ENCODE results near the gene PTPN18. TPM values are rescaled to one million over a fixed set of nuclear protein-coding genes. Genes with fewer than 3 reads are reported as not detected.

PTPN18 gene
- total RNA-seq, 1 donor from 2014 or later: 10.4 TPM

GRCh38 chr2:130387804-130388203 lies 31.9 kb downstream of the PTPN18 start:
- H3K4me1 ChIP-seq (ENCODE audit: insufficient read depth, low read length): peaks cover 5% of the 10 kb centered on the region
- H2AFZ ChIP-seq (ENCODE audit: low read depth, low read length): no peak overlapping the region
- H3K4me2 ChIP-seq (ENCODE audit: low read length): no peak overlapping the region
- DNase-seq (ENCODE audit: low read depth): no peak
- FAIRE-seq: no peak
- H3K9ac ChIP-seq (ENCODE audit: low read length): no peak overlapping the region
- no peaks in the 10 kb centered on the region for H3K36me3 ChIP-seq (ENCODE audit: insufficient read depth, low read length)
- no peak for TF ChIP-seq EZH2 (IDR thresholded peaks at IDR 0.05; ENCODE audit: insufficient read depth, low read length)
- TF ChIP-seq CTCF (IDR thresholded peaks at IDR 0.05; ENCODE audit: insufficient read depth, low read depth, low read length): no peak
- H3K4me3 ChIP-seq (ENCODE audit: insufficient read depth, low read depth, low read length): no peak overlapping the region
- no peaks in the 10 kb centered on the region for H3K27me3 ChIP-seq (ENCODE audit: insufficient read depth, low read length)
- peaks cover 11% of the 10 kb centered on the region for H4K20me1 ChIP-seq (ENCODE audit: insufficient read depth, low read length)
- Mint-ChIP-seq H3K27ac (ENCODE audit: unreplicated experiment) (no peak overlapping the region), H3K4me3 (ENCODE audit: unreplicated experiment) (no peak overlapping the region), H3K36me3 (ENCODE audit: low read depth, unreplicated experiment) (peaks cover 3% of the 10 kb centered on the region), H3K4me1 (ENCODE audit: low read depth, unreplicated experiment) (peaks cover 6% of the 10 kb centered on the region), H3K27me3 (ENCODE audit: low read depth, unreplicated experiment) (no peaks in the 10 kb centered on the region), H3K9me3 (ENCODE audit: unreplicated experiment) (no peaks in the 10 kb centered on the region)
- no peaks in the 10 kb centered on the region for H3K9me3 ChIP-seq (ENCODE audit: insufficient read depth, low read depth, low read length)
- no peaks in the 10 kb centered on the region for H3K79me2 ChIP-seq (ENCODE audit: insufficient read depth, low read length)
- no peak overlapping the region for H3K27ac ChIP-seq (ENCODE audit: low read depth, low read length)

GRCh38 chr2:130388221-130388907 lies 32.5 kb downstream of the PTPN18 start:
- no peak overlapping the region for H3K4me3 ChIP-seq (ENCODE audit: insufficient read depth, low read depth, low read length)
- peaks cover 3% of the 10 kb centered on the region for H3K36me3 Mint-ChIP-seq (ENCODE audit: low read depth, unreplicated experiment)
- H3K9me3 ChIP-seq (ENCODE audit: insufficient read depth, low read depth, low read length): no peaks in the 10 kb centered on the region
- H3K4me3 Mint-ChIP-seq (ENCODE audit: unreplicated experiment): no peak overlapping the region
- H2AFZ ChIP-seq (ENCODE audit: low read depth, low read length): no peak overlapping the region
- no peaks in the 10 kb centered on the region for H3K27me3 Mint-ChIP-seq (ENCODE audit: low read depth, unreplicated experiment)
- TF ChIP-seq EZH2 (IDR thresholded peaks at IDR 0.05; ENCODE audit: insufficient read depth, low read length) (no peak), CTCF (IDR thresholded peaks at IDR 0.05; ENCODE audit: insufficient read depth, low read depth, low read length) (no peak)
- DNase-seq (ENCODE audit: low read depth) (peak; percentile 14), FAIRE-seq (no peak)
- peaks cover 6% of the 10 kb centered on the region for H4K20me1 ChIP-seq (ENCODE audit: insufficient read depth, low read length)
- no peak overlapping the region for H3K27ac ChIP-seq (ENCODE audit: low read depth, low read length)
- H3K27ac Mint-ChIP-seq (ENCODE audit: unreplicated experiment): no peak overlapping the region
- H3K4me2 ChIP-seq (ENCODE audit: low read length): no peak overlapping the region
- H3K36me3 ChIP-seq (ENCODE audit: insufficient read depth, low read length): no peaks in the 10 kb centered on the region
- peaks cover 5% of the 10 kb centered on the region for H3K4me1 ChIP-seq (ENCODE audit: insufficient read depth, low read length)
- H3K27me3 ChIP-seq (ENCODE audit: insufficient read depth, low read length): no peaks in the 10 kb centered on the region
- H3K9ac ChIP-seq (ENCODE audit: low read length): no peak overlapping the region
- no peaks in the 10 kb centered on the region for H3K79me2 ChIP-seq (ENCODE audit: insufficient read depth, low read length)
- H3K9me3 Mint-ChIP-seq (ENCODE audit: unreplicated experiment): no peaks in the 10 kb centered on the region
- H3K4me1 Mint-ChIP-seq (ENCODE audit: low read depth, unreplicated experiment): peaks cover 10% of the 10 kb centered on the region

- Histone ChIP-seq H3K9me3 (ENCODE audit: insufficient read depth, low read depth, low read length) (no peaks in the 10 kb centered on the region), H3K4me2 (ENCODE audit: low read length) (no peak overlapping the region), H2AFZ (ENCODE audit: low read depth, low read length) (no peak overlapping the region), H3K4me1 (ENCODE audit: insufficient read depth, low read length) (peaks cover 5% of the 10 kb centered on the region), H4K20me1 (ENCODE audit: insufficient read depth, low read length) (peaks cover 6% of the 10 kb centered on the region), H3K4me3 (ENCODE audit: insufficient read depth, low read depth, low read length) (no peak overlapping the region), H3K36me3 (ENCODE audit: insufficient read depth, low read length) (no peaks in the 10 kb centered on the region), H3K79me2 (ENCODE audit: insufficient read depth, low read length) (no peaks in the 10 kb centered on the region), H3K27me3 (ENCODE audit: insufficient read depth, low read length) (no peaks in the 10 kb centered on the region), H3K27ac (ENCODE audit: low read depth, low read length) (no peak overlapping the region), H3K9ac (ENCODE audit: low read length) (no peak overlapping the region)
- no peaks in the 10 kb centered on the region for H3K9me3 Mint-ChIP-seq (ENCODE audit: unreplicated experiment)
- peaks cover 3% of the 10 kb centered on the region for H3K36me3 Mint-ChIP-seq (ENCODE audit: low read depth, unreplicated experiment)
- H3K4me3 Mint-ChIP-seq (ENCODE audit: unreplicated experiment): no peak overlapping the region
- H3K27ac Mint-ChIP-seq (ENCODE audit: unreplicated experiment): no peak overlapping the region
- peaks cover 14% of the 10 kb centered on the region for H3K4me1 Mint-ChIP-seq (ENCODE audit: low read depth, unreplicated experiment)
- DNase-seq (ENCODE audit: low read depth) (no peak), FAIRE-seq (no peak)
- TF ChIP-seq CTCF (IDR thresholded peaks at IDR 0.05; ENCODE audit: insufficient read depth, low read depth, low read length): no peak
- TF ChIP-seq EZH2 (IDR thresholded peaks at IDR 0.05; ENCODE audit: insufficient read depth, low read length): no peak
- H3K27me3 Mint-ChIP-seq (ENCODE audit: low read depth, unreplicated experiment): no peaks in the 10 kb centered on the region
Observed at GRCh38 chr2:130389358-130389757, 33.5 kb downstream of the PTPN18 start.

All from astrocyte (in vitro differentiated cells and primary cell).